Left ventricle myocardium superior (tissue), 1 donor: ENCODE measurements around the gene SPON1. TPM values are rescaled to one million over a fixed set of nuclear protein-coding genes. Genes with fewer than 3 reads are reported as not detected.
"Not testable (repeated sequence)": the region's sequence is repeated elsewhere in the genome, so short reads cannot be mapped to it uniquely, and the experiment has no call there.

Experiments
- ATAC-seq: fragments of 200-7000 bp; cut with Tn5 transposase; one replicate; pipeline ENCODE4 v1.9.1; 2020; ENCODE audit warnings: mild to moderate bottlenecking, moderate library complexity
- DNase-seq: peaks from one replicate; pipeline ENCODE4 v3.0.0-alpha.2; 2020
- intact Hi-C: fragments of 100-400 bp; cut with micrococcal nuclease; formaldehyde crosslinking; loops from one replicate; pipeline ENCODE4 v1.11.0; 2022
- total RNA-seq: library from RNA; stranded (reverse); fragmentation: NEBNext Ultra II Directional; extraction: Animal tissue kit (Norgen Biotek cat#: 25700); gene quantifications from one replicate; pipeline ENCODE4 v1.2.1, GENCODE V29; 2021
- donor health status: DM: no; HTN: yes; CAD: no; lungs with severe emphysema.

The SPON1 gene
- total RNA-seq, 1 donor from 2014 or later, result 3.4 TPM

- intact Hi-C loops, result no loop called here
- ATAC-seq (peak; percentile 61), DNase-seq (peak; percentile 39)
Measured at GRCh38 chr11:13970986-13971385, 8.5 kb downstream of the SPON1 start.

GRCh38 chr11:13972043-13972910, 9.8 kb downstream of the SPON1 start:
- DNase-seq, result peak; percentile 26
- intact Hi-C loops, result no loop called here

GRCh38 chr11:13972944-13973343, 10.4 kb downstream of the SPON1 start:
- ATAC-seq, result no peak
- intact Hi-C loops, result no loop called here
- DNase-seq, result no peak

More at GRCh38 chr11:13972043-13972910, 9.8 kb downstream of the SPON1 start:
- peak; percentile 87 for ATAC-seq

- intact Hi-C loops, result no loop called here
- ATAC-seq (no peak), DNase-seq (no peak)
Measured at GRCh38 chr11:13974631-13975030, 12.1 kb downstream of the SPON1 start.

- intact Hi-C loops, result no loop called here
- ATAC-seq (peak; percentile 82), DNase-seq (no peak)
Measured at GRCh38 chr11:13983081-13983751, 20.7 kb downstream of the SPON1 start.

- peak; percentile 80 for ATAC-seq
- intact Hi-C loops, result no loop called here
- no peak for DNase-seq
Measured at GRCh38 chr11:13984616-13985450, 22.3 kb downstream of the SPON1 start.

- ATAC-seq, DNase-seq, intact Hi-C loops: not testable (repeated sequence)
Measured at GRCh38 chr11:13986695-13987094, 24.2 kb downstream of the SPON1 start.

GRCh38 chr11:13992158-13992856, 29.8 kb downstream of the SPON1 start:
- ATAC-seq, DNase-seq, intact Hi-C loops: not testable (repeated sequence)

- DNase-seq (no peak), ATAC-seq (no peak)
- intact Hi-C loops, result no loop called here
Measured at GRCh38 chr11:13993096-13993765, 30.7 kb downstream of the SPON1 start.

GRCh38 chr11:13997881-13998280, 35.4 kb downstream of the SPON1 start:
- no peak for DNase-seq
- no peak for ATAC-seq
- intact Hi-C loops, result no loop called here

- intact Hi-C loops, result no loop called here
- ATAC-seq (no peak), DNase-seq (no peak)
Measured at GRCh38 chr11:13999704-14000103, 37.2 kb downstream of the SPON1 start.

GRCh38 chr11:14001597-14001996, 39.1 kb downstream of the SPON1 start:
- intact Hi-C loops, result no loop called here
- ATAC-seq, result no peak
- DNase-seq, result no peak

GRCh38 chr11:14007566-14007965, 45.0 kb downstream of the SPON1 start:
- no peak for ATAC-seq
- DNase-seq, result no peak
- intact Hi-C loops, result no loop called here

GRCh38 chr11:14010665-14011064, 48.1 kb downstream of the SPON1 start:
- intact Hi-C loops, result no loop called here
- ATAC-seq (no peak), DNase-seq (no peak)

GRCh38 chr11:14012846-14013245, 50.3 kb downstream of the SPON1 start:
- ATAC-seq, result no peak
- intact Hi-C loops, result no loop called here
- no peak for DNase-seq

GRCh38 chr11:14015711-14016110, 53.2 kb downstream of the SPON1 start:
- ATAC-seq, result peak; percentile 72
- intact Hi-C loops, result no loop called here

GRCh38 chr11:14018441-14018840, 55.9 kb downstream of the SPON1 start:
- no peak for ATAC-seq
- no peak for DNase-seq
- intact Hi-C loops, result no loop called here

More at GRCh38 chr11:14015711-14016110, 53.2 kb downstream of the SPON1 start:
- DNase-seq, result no peak

GRCh38 chr11:14021738-14022137, 59.2 kb downstream of the SPON1 start:
- ATAC-seq (no peak), DNase-seq (no peak)
- intact Hi-C loops, result no loop called here
